GM11168 (cell line): Measurements from ENCODE around the gene CDKAL1.

ENCODE experiments used
- in situ Hi-C: fragments of 300-500 bp; cut with MboI; formaldehyde crosslinking; loops from one replicate; pipeline ENCODE4 v1.12.0; 2022; ENCODE audit warnings: low sequenced_read_pairs; ENCODE audit not compliant: unreplicated experiment

The CDKAL1 gene

DNA sequence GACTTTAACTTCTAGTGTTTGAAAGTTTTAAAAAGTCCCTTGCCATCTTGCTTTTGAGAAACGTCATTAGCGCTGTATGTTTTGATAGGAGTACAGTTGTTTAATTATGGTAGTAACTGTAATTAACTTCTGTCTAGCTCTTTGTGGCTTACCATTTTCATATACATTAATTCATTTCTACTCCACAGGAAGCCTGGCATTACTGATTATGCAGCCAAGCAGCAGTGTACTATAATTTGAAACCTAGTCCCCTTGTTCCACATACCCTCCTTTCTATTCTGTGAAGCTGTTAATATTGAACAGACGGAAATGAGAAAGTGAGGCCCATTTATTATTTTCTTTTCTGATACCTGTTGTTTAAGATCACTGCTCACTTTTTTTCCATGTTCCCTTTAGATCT is 235.4 kb downstream of the CDKAL1 start:
- in situ Hi-C loops: no loop called here

DNA sequence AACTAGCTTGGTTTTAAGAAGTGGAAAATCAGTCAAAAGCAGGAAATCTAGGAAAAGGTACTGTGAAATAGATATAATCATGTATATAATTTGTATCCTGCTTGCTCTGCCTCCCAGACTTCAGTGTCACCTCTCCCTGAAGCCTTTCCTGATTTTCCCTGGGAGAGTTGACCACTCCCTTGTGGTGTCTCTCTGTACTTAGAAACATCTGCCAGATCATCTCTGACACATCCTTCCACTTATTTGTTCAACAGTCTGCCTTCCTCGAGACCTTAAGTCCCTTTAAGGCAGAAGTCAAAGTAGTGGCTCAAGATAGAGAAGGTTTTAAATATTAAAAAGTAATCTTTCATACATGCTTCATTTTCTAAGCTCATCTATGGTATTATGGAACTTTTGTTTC is 236.5 kb downstream of the CDKAL1 start:
- in situ Hi-C loops: no loop called here

DNA sequence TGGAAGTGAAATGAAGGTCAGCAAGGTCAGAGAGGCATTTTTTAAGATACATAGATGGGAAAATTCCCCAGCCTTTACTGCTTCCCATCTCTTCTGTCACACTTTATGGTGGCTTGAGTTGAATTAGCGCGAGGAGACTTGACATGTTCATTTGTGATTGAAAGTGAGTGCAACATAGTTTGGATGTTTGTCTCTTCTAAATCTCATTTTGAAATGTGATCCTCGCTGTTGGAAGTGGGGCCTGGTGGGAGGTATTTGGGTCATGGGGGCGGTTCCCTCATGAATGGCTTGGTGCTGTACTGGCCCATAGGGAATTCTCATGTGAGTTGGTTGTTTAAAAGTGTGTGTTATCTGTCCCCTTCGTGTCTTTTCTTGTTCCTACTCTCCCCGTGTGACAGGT is 237.2 kb downstream of the CDKAL1 start:
- in situ Hi-C loops: no loop called here

DNA sequence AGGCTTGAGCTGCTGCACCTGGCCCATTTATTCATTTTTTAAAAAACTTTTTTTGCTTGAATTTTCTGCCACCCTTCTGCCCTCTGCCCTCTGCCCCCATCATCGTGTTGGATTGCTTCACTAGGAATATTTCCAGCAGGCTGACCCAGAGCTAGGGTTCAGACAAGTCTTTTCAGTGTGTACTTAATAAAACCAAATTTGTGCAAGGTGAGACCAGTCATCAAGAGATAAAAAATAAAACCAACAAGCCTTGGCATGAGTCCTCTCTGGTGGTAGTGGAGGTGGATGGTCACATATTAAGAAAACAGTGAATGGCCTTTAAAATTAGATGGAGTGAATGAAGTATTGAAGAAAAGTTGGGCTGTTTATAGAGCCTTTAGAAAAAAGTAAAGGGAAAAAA is 239.6 kb downstream of the CDKAL1 start:
- in situ Hi-C loops: no loop called here

DNA sequence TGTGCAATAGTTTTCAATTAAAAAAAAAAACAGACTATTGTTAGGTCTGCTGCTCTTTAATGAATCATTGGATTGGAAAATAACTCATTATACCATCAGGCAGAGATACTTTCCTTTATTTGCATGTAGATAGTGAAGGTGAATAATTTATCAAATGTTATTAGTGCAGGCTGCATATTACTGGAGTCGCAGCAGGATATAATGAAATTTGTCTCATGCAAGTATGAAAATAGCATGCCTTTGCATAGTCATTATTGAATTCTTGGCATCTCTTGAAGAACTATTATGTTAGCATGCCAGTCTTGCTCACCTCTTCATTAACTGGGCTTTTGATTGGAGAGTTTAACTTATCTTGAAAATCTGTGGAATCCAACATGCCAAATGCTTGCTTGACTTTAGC is 241.7 kb downstream of the CDKAL1 start:
- in situ Hi-C loops: no loop called here

DNA sequence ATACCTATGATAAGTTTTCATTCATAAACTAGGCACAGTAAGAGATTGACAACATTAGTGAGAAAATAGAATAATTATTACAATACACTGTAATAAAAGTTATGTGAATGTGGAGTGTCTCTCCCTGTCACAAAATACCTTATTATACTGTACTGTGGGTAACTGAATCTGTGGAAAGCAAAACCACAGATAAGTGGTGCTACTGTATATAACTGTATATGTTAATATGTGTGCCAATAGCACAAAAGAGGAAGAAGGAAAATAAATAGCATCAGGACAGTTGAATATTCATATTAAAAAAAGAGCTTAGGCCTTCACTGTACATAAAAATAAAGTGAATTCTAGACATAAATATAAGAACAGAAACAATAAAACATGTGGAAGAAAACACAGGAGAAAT is 243.5 kb downstream of the CDKAL1 start:
- in situ Hi-C loops: no loop called here

DNA sequence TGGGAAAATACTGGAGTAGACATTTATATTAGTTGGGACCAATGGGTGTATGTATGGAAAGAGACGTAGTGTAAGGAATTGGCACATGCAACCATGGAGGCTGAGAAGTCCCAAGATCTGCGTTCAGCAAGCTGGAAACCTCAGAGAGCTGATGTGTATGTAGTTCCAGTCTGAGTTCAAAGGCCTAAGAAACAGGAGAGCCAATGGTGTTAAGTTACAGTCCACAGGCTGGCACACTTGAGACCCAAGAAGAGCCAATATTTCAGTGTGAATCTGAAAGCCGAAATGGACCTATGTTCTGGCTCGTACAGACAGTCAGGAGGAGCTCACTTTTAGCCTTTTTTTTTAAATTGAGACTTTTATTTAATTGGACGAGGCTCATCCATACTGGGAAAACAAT is 244.2 kb downstream of the CDKAL1 start:
- in situ Hi-C loops: no loop called here

DNA sequence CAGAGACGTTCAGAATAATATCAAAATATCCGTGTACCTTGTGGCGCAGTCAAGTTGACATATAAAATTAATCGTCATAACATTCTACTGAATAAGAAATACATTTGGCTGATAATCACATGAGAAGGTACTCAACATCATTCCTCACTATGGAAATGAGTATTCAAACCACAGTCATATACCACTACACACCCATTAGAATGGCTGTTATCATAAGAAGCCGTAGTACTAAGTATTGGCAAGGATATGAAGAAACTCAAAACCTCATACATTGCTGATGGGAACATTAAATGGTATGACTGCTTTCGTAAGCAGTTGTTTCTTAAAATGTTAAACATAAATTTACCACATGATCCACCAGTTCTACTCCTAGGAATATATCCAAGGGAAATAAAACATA is 244.7 kb downstream of the CDKAL1 start:
- in situ Hi-C loops: no loop called here

DNA sequence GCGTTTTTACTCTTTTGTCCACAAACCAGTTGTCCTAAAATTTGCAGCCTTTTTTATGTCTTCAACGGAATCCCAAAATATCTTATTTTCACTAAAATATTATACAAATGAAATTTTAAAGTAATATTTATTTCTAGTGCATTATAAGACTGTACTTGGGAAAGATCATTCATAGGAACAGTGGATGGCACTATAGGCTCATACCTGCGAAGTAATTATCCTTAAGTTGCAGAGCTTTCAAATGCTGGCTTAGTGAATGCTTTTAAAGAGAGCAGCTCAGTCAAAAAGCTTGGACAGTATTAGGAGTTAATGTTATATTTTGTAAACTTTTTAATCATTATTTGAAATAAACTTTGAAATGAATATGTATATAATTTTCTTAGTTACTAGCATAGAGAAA is 254.9 kb downstream of the CDKAL1 start:
- in situ Hi-C loops: no loop called here

DNA sequence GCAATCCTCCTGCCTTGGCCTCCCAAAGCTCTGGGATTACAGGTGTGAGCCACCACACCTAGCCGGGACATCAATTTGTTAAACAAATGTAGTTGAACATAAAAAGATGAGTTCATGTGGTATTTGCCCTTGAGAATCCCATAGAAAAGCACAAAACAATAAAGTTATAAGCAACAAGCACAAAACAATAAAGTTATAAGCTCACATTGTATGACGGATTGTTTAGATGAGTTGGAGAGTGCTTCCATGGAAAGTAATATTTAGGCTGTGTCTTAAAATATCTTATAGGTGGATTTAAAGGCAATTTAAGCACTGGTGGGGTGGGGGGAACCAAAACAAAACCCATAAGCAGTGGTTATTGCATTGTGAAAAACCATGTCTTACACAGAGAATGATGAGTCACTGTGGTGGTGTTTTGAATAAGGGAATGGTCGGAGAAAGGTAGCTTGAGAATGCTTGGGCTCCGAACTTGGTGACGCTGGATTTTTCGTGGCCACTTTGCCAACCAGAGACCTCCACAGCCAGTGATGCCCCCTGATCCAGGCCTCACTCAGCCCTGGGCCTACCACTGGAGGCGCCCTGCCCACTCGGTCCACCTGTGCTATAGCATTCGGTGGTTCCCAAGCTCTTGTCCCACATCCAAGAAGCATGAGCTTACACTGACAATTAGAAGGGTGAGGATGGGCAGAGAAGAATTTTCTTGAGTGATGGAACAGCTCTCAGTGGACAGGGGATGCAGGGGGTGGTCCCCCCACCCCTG is 256.0 kb downstream of the CDKAL1 start:
- in situ Hi-C loops: no loop called here

DNA sequence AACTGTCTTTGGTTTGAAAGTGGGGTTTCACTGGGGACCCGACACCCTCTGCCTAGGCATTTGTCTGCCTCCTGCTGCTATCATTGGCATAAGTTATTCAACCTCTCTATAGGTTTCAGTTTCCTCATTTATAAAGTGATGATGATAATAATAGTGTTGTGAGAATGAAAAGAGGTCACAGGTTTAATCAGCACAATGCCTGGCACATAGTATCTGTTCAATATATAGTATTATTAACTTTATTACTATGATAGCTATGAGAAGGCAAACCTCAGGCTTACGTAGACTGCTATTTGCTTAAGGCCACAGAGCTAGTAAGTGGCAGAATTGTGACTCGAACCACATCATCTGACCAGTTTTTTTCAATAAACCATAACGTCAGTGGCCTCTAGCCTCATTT is 256.8 kb downstream of the CDKAL1 start:
- in situ Hi-C loops: no loop called here

DNA sequence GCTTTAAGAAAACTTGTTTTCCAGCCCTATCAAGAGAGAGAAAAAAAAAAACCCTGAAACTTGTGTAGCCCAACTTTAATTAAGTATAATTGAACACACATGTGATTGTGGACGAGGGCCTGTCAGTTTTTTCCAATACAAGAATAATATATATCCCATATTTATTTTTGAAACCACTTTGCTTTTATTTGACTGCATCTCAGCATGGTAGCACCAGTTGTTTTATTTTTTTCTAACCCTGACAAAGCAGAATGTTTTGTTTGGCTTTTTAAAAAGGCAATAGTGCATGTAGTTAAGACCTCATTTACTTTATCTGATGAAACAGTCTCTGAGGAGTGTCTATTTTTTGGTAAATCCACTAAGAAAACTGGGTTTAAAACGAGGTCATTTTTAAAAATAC is 257.7 kb downstream of the CDKAL1 start:
- in situ Hi-C loops: no loop called here

DNA sequence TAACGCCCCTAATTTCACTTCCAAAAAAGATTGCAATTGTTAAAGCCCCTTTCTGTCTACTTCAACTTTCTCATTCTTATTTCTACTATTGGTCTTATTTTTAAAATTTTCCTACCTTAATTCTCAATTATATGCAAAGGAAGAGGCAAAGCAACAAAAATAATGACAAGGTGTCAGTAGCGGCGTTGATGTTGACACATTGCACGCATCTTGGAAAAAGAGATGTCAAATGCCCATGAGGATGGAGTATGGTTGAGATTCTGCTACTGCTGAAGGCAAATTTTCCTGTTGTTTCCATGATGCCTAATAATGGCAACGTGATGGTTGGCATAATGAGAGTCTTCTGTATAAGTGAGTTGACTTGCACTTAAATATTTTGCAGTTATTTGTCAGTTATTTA is 258.9 kb downstream of the CDKAL1 start:
- in situ Hi-C loops: no loop called here

DNA sequence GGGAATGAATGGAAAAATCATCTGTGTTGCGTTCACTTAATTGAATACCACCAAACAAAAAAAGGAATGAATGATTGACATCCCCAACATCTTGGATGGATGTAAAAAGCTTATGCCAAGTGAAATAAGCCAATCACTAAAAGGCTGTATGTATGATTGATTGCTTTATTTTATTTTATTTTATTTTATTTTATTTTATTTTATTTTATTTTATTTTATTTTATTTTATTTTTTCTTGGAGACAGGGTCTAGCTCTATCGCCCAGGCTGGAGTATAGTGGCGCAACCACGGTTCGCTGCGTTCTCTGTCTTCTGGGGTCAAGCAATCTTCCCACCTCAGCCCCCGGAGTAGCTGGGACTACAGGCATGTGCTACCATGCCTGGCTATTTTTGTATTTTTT is 263.3 kb downstream of the CDKAL1 start:
- in situ Hi-C loops: no loop called here

DNA sequence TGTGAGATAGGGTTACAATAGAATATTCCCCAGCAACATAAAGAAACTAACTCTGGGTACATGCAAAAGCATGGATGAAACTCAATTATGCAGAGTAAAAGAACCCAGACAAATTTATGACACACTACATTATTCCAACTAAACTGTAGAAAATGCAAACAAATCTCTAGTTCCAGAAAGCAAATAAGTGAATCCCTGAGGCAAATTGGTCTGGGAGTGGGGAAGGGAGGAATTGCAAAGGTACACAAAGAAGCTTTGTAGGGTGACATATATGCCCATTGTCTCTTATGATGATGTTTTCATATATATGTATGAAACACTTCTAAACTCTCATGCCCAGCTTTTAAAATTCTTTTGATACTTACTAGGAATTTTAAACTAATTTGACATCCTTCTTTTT is 266.0 kb downstream of the CDKAL1 start:
- in situ Hi-C loops: no loop called here

DNA sequence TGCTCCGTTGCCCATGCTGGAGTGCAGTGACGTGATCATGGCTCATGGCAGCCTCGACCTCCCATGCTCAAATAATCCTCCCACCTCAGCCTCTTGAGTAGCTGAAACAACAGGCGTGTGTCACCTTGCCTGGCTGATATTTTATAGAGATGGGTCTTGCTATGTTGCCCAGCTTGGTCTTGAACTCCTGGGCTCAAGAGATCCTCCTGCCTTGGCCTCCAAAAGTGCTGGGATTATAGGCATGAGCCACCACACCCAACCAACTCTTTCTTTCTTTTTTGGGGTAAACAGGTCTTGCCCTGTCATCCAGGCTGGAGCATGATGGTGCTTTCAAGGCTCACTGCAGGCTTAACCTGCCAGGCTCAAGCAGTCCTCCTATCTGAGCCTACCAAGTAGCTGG is 266.4 kb downstream of the CDKAL1 start:
- in situ Hi-C loops: no loop called here

DNA sequence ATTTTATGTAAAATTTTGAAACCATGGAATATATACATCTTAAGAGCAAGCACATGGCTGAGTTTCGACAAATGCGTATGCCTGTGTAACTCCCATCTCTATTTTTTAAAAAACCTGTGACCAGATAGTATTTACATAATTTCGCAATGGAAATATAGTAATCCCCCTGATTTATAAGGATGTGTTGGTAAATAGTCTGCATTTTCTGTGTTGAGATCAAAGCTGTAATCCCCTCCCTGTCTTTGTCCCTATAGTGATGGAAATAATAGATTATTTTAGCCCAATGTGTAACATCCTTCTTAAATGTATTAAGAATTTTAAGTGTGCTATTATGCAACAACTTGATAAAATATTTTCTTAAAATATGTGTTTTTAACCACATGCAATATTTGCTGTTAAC is 267.3 kb downstream of the CDKAL1 start:
- in situ Hi-C loops: no loop called here

DNA sequence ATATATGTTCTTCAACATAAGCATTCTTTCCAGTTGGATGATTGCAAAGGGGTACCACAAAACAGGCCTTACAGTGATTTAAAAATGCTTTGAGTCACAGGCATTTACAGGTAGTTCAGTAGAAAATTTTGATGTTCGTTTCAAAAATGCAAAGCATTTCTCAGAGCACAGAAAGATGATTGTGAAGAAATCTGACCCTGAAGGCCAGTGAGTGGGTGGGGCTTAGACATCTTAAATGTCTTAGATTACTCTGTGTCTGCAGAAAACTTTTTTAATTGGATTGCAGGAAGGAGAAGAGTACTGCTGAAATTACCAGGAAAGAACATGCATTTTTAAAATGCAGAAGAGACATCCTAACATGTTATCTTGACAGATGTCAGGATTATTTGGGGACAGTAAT is 268.3 kb downstream of the CDKAL1 start:
- in situ Hi-C loops: no loop called here

DNA sequence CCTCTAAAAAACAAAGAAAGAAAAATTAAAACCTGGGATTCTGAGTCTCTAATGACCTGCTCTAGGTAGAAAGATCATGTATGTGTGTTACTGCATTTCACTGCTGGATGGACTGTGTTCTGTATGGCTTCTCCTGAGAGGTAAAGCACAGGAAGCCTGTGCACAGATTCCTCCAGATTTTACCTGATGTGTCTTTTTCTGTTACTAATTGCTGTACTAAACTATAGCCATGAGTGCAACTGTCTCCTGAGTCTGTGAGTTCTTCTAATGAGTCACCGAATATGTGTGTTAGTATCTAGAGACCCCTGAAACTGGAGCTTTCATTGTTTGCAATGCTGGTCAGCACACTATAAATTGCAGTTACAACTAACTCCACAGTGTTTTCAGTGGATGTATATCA is 270.8 kb downstream of the CDKAL1 start:
- in situ Hi-C loops: no loop called here

DNA sequence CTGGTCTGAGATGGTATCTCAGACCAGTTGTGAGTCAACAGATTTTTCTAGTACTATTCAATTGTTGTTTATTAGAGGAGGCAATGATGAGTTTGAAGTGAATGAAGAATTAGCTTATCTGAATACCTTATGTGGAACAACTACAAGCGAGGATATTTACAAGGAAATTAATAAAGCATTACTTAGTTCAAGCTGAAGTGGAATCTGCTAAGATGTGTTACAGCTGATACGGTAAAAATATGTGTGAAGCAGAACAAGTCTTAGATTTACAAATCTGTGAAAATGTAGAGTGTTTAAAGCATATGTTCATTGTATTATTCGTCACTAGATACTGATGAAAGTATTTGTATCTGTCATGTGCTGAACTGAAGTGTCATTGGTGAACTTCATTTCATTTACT is 272.4 kb downstream of the CDKAL1 start:
- in situ Hi-C loops: no loop called here

DNA sequence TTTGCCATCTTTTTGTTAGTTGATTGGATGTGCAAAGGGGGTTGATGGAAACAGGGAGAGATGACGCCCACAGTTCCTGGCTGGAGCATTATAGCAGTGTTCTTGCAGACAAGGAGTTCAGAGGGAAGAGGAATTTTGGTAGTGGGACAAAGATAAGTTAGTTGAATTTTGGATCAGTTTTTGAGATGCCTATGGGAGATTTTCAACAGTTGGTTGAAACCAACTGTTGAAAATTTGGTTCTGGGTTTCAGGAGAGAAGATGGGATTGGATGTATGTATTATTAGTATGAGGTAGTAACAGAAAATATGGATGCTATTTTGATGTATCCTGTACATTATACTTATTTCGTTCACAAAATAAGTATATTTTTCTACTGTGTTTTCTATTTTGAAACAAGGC is 274.2 kb downstream of the CDKAL1 start:
- in situ Hi-C loops: no loop called here

DNA sequence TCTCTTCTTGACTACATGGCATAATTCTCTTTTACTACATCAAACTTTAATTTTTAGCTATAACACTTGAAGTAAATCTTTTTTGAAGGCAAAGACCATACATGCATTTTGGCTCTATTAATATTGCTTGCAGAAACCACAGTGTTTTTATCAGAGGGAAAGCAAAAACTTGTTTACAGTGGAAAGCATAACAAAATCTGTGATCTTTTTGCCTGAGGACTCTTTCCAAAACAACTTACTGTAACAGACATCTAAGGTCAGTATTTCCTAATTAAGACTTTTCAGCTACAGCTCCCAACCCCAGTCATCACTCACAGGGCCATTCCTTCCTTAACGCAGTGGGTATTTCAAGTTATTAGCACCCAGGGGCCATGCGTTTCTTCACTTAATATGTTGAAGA is 274.7 kb downstream of the CDKAL1 start:
- in situ Hi-C loops: no loop called here

DNA sequence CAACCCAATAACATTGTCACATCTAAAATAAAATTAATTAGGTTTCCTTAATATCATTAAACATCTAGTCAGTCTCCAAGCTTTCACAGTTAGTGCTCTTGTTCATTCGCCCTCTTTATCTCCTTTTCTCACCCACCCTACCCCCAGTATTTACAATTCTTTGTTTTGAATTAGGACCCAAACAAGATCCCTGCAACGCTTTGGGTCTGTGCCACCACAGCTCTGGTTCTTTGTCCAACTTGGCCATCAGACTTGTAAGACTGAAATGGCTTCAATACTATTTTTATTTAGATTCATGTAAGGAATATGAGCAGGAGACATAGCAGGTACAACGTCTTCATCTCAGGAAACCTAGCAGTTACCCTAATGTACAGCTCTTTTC is 276.5 kb downstream of the CDKAL1 start:
- in situ Hi-C loops: no loop called here
